Frontal cortex (tissue), 4 donors: ENCODE results near the gene TMEM125. TPM values are rescaled to one million over a fixed set of nuclear protein-coding genes. Genes with fewer than 3 reads are reported as not detected.

Experiments
- DNase-seq, 2 donors: peaks; one replicate each; pipeline ENCODE4 v3.0.0; 2012; ENCODE audit warnings: low spot score in 2 of 2
- FAIRE-seq: peaks from 2 replicates; lab custom pipeline; 2012; peaks lifted over from hg19 to GRCh38; lab: Jason Lieb, UNC
- total RNA-seq: library from RNA; depleted of rRNA; stranded (reverse); fragments of >200 nt; gene quantifications from one replicate; pipeline ENCODE4 v1.2.3, GENCODE V29; 2014
- donor health status: control.
- donor health status: control.
- donor health status: control.

TMEM125 gene
- total RNA-seq, 1 donor from 2014 or later: 0.82 TPM

GRCh38 chr1:43288785-43289706 lies 19.3 kb downstream of the TMEM125 start:
- DNase-seq (no peak), FAIRE-seq (no peak)

GRCh38 chr1:43292216-43292615 lies 22.4 kb downstream of the TMEM125 start:
- FAIRE-seq: no peak
- DNase-seq: no peak

- no peak for FAIRE-seq
- no peak for DNase-seq
Observed at GRCh38 chr1:43292679-43293078, 22.9 kb downstream of the TMEM125 start.

GRCh38 chr1:43293176-43293575 lies 23.4 kb downstream of the TMEM125 start:
- FAIRE-seq (no peak), DNase-seq (no peak)

- peak in 1 of 2 donors; percentile 66 for DNase-seq
- FAIRE-seq: no peak
Observed at GRCh38 chr1:43293896-43294760, 24.3 kb downstream of the TMEM125 start.

GRCh38 chr1:43294761-43295160 lies 25.0 kb downstream of the TMEM125 start:
- no peak for DNase-seq
- FAIRE-seq: no peak

- FAIRE-seq: no peak
- no peak for DNase-seq
Observed at GRCh38 chr1:43296207-43296606, 26.4 kb downstream of the TMEM125 start.

GRCh38 chr1:43298055-43298454 lies 28.3 kb downstream of the TMEM125 start:
- FAIRE-seq (no peak), DNase-seq (no peak)

GRCh38 chr1:43299101-43299500 lies 29.3 kb downstream of the TMEM125 start:
- FAIRE-seq: no peak
- no peak for DNase-seq

- FAIRE-seq (no peak), DNase-seq (no peak)
Observed at GRCh38 chr1:43300378-43301094, 30.8 kb downstream of the TMEM125 start, which contains the start of gene TIE1. TIE1 (plus strand) TSS chr1:43300982; CDS start chr1:43301072, 90 bp downstream.

- peak in 1 of 2 donors; percentile 46 for DNase-seq
- no peak for FAIRE-seq
Observed at GRCh38 chr1:43302201-43302600, 32.4 kb downstream of the TMEM125 start.

GRCh38 chr1:43302721-43303470 lies 33.1 kb downstream of the TMEM125 start:
- no peak for DNase-seq
- FAIRE-seq: no peak

GRCh38 chr1:43303471-43304313 lies 33.9 kb downstream of the TMEM125 start:
- DNase-seq (no peak), FAIRE-seq (no peak)

- no peak for FAIRE-seq
- DNase-seq: no peak
Observed at GRCh38 chr1:43304314-43304681, 34.5 kb downstream of the TMEM125 start.

- DNase-seq: no peak
- no peak for FAIRE-seq
Observed at GRCh38 chr1:43304771-43305300, 35.1 kb downstream of the TMEM125 start.

- DNase-seq (no peak), FAIRE-seq (no peak)
Observed at GRCh38 chr1:43305461-43305860, 35.7 kb downstream of the TMEM125 start.

- no peak for DNase-seq
- no peak for FAIRE-seq
Observed at GRCh38 chr1:43305926-43306687, 36.3 kb downstream of the TMEM125 start.
